Mucosa of descending colon (tissue), 3 donors: Measurements from ENCODE around the gene NECAB3. TPM values are rescaled to one million over a fixed set of nuclear protein-coding genes. Genes with fewer than 3 reads are reported as not detected.
A peak's percentile ranks its signal among the peaks of the same experiment; 100 is the strongest.

Experiments
- ATAC-seq: fragments of 200-7000 bp; cut with Tn5 transposase; one replicate; pipeline ENCODE4 v1.9.1; 2020; ENCODE audit warnings: mild to moderate bottlenecking, moderate library complexity
- DNase-seq, 3 donors: peaks; one replicate each; pipeline ENCODE4 v3.0.0-alpha.2; 2020
- H3K36me3 ChIP-seq: fragments of 200-600 bp; one replicate; pipeline ENCODE4 v1.8.0; 2021; ENCODE audit warnings: low read depth, mild to moderate bottlenecking
- H3K4me1 ChIP-seq: fragments of 200-600 bp; one replicate; pipeline ENCODE4 v1.8.0; 2021; ENCODE audit warnings: low read depth, mild to moderate bottlenecking
- H3K4me3 ChIP-seq: fragments of 200-600 bp; one replicate; pipeline ENCODE4 v1.8.0; 2021; ENCODE audit warnings: mild to moderate bottlenecking
- H3K9me3 ChIP-seq: fragments of 200-600 bp; one replicate; pipeline ENCODE4 v1.8.0; 2021; ENCODE audit warnings: mild to moderate bottlenecking
- CTCF ChIP-seq: fragments of 200-600 bp; IDR thresholded peaks from one replicate; pipeline ENCODE4 v1.8.0; 2022; ENCODE audit warnings: antibody characterized with exemption, mild to moderate bottlenecking
- intact Hi-C, 2 donors: fragments of 100-400 bp; cut with DNase I in 1 of 2; cut with micrococcal nuclease in 1 of 2; formaldehyde crosslinking; loops; one replicate each; pipeline versions ENCODE4 v1.11.0 to v1.11.1; 2022; cut with DNase I, micrococcal nuclease
- total RNA-seq, 3 donors: library from RNA; stranded (reverse); fragmentation: NEBNext Ultra II Directional in 2 of 3; extraction: Animal tissue kit (Norgen Biotek cat#: 25700) in 2 of 3; gene quantifications; one replicate each; pipeline versions ENCODE4 v1.2.1 to v1.2.4, GENCODE V29; 2021 to 2023
- donor health status: DM: no; HTN: no; CAD: no; lungs with moderate emphysema.
- donor health status: DM: no; HTN: no; CAD: no.
- donor health status: DM: no; HTN: yes; CAD: no.

Gene NECAB3
- total RNA-seq, 3 donors from 2014 or later: 50.7 to 55.7 (median 51.7) TPM

- DNase-seq: no peak
- TF ChIP-seq CTCF: no peak
- H3K4me3 ChIP-seq: no peak overlapping the region
- ATAC-seq: no peak
- no peaks in the 10 kb centered on the region for H3K9me3 ChIP-seq
- peaks cover 16% of the 10 kb centered on the region for H3K4me1 ChIP-seq
- no peaks in the 10 kb centered on the region for H3K36me3 ChIP-seq
- intact Hi-C loops: no loop called here
These were observed 42.3 kb upstream of the NECAB3 start for GRCh38 chr20:33716498-33716897.

- Histone ChIP-seq H3K4me3 (no peak overlapping the region), H3K9me3 (no peaks in the 10 kb centered on the region), H3K36me3 (no peaks in the 10 kb centered on the region), H3K4me1 (peaks cover 6% of the 10 kb centered on the region)
- ATAC-seq (no peak), DNase-seq (no peak)
- intact Hi-C loops: no loop called here
- no peak for TF ChIP-seq CTCF
These were observed 39.7 kb upstream of the NECAB3 start for GRCh38 chr20:33713865-33714367.

- TF ChIP-seq CTCF: no peak
- no peak overlapping the region for H3K4me3 ChIP-seq
- H3K36me3 ChIP-seq: no peaks in the 10 kb centered on the region
- DNase-seq: no peak
- H3K4me1 ChIP-seq: peaks cover 3% of the 10 kb centered on the region
- ATAC-seq: no peak
- intact Hi-C loops: no loop called here
- H3K9me3 ChIP-seq: no peaks in the 10 kb centered on the region
These were observed 37.2 kb upstream of the NECAB3 start for GRCh38 chr20:33711446-33711738.

GRCh38 chr20:33710681-33711445 lies 36.6 kb upstream of the NECAB3 start:
- Histone ChIP-seq H3K4me1 (peaks cover 3% of the 10 kb centered on the region), H3K9me3 (no peaks in the 10 kb centered on the region), H3K4me3 (no peak overlapping the region), H3K36me3 (no peaks in the 10 kb centered on the region)
- no peak for DNase-seq
- intact Hi-C loops: no loop called here
- TF ChIP-seq CTCF: no peak
- ATAC-seq: no peak

GRCh38 chr20:33709905-33710541 lies 35.8 kb upstream of the NECAB3 start:
- no peak for TF ChIP-seq CTCF
- peaks cover 3% of the 10 kb centered on the region for H3K4me1 ChIP-seq
- intact Hi-C loops: no loop called here
- no peaks in the 10 kb centered on the region for H3K36me3 ChIP-seq
- H3K9me3 ChIP-seq: no peaks in the 10 kb centered on the region
- ATAC-seq: peak; percentile 25
- no peak overlapping the region for H3K4me3 ChIP-seq
- no peak for DNase-seq
